HG02943 (cell line): ENCODE results near the gene TOX3.

Experiments used
- ATAC-seq: cut with Tn5 transposase; IDR thresholded peaks from one replicate; pipeline ENCODE4 v1.9.1; 2021; ENCODE audit warnings: mild to moderate bottlenecking, low read depth, moderate library complexity; ENCODE audit not compliant: unreplicated experiment

TOX3 gene

DNA sequence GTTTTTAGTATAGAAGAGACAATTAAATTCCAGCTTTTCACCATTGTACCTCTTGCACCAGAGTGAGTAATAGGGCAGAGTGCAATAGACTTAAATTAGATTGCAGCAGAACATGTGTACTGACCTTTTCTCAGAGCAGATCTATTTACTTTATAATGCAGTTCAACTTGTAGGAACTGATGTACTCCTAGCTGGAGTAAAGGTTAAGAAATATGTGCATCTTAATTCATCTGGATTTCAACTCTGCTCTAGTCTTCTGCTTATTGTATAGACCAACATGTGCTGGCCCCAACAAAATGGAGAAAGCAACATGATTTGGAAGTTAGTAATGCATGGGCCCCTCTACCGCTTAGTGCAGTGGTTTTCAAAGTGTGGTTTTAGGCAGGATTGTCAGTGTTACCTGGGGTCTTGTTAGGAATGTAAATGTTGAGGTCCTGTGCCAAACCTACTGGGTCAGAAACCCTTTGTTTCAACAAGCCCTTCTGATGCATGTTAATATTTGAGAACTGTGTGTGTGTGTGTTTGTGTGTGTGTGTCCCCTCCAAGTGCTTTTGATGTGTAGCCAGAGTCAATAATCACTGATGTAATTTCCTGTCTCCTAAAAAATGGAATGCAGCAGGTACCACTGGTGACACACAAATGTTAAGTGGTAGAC, 138.6 kb downstream of the TOX3 start:
- no peak for ATAC-seq

DNA sequence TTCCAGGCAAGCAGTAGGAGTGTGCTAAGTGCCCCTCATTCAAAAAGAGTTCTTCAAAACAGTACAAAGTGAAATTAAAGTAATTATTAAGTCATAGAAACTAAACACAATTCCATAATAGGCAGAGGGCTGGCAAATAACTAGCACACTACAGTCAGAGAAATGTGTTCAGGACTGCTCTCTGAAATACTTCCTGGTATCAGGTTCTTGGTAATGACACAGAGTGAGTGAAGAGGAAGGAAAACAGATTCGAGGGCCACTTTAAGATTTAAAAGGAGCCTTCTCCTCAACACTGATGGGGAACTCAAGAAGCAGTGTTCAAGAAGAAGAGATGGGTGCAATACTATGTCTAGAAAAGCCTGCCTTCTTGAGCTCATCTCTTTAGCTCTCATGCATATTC, 139.2 kb downstream of the TOX3 start:
- ATAC-seq: no peak

- no peak for ATAC-seq
These were observed 141.5 kb downstream of the TOX3 start for GRCh38 chr16:52405441-52405840.

DNA sequence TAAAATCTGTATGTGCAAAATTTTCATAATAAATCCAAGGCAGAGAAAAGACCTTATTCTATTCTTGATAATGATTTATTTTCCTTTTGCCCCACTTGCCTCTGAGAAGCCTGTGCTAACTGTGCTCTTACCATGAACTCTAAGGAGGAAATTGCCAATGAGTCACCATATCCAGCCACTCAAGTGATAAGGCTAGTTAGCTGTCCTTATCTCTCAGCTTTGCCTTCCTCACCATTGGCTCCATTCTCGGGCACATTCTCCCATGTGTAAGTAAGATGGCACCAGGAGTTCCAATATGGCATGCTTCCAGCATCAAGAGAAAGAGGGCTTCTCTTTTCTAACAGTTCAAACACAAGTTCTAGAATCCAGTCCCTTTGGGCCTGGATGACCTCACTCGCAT, 142.4 kb downstream of the TOX3 start:
- no peak for ATAC-seq

DNA sequence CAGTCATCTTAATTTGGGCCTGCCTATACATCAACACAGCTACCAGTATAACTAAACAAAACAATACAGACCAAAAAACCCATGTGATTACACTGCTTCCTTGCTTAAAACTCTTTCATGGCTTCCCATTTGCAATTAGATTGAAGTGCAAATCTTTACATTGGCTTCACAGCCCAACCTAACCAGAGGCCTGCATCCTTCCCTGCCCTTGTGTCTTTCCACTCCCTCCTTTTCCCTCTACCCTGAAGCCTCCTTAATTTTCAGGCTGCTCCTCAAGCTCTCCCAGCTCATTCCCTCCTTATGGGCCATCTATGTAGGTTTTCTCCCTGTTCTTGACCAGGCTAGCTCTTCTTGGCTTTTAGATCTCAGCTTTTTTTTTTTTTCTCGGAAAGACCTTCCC, 147.8 kb downstream of the TOX3 start:
- no peak for ATAC-seq

- no peak for ATAC-seq
These were observed 148.4 kb downstream of the TOX3 start for GRCh38 chr16:52398491-52398960.

DNA sequence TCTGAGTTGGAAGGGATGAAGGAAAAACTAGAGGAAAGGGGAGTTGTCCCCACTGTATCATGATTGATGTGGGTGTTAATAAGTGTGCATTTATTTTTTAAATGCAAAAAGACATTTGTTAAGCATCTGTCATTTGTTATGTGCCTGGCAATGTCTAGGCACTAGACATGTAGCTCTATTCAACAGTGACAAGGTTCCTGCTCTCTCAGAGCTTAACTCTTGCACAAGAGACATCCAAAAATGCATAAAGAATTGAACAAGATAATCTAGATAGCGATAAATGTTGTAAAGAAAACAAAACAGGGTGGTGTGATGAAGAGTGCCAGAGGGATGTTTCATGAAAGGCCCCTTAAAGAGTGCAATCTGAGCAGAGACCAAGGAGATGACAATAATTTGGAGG, 148.9 kb downstream of the TOX3 start:
- no peak for ATAC-seq

GRCh38 chr16:52393448-52393847, 153.5 kb downstream of the TOX3 start:
- ATAC-seq: no peak

DNA sequence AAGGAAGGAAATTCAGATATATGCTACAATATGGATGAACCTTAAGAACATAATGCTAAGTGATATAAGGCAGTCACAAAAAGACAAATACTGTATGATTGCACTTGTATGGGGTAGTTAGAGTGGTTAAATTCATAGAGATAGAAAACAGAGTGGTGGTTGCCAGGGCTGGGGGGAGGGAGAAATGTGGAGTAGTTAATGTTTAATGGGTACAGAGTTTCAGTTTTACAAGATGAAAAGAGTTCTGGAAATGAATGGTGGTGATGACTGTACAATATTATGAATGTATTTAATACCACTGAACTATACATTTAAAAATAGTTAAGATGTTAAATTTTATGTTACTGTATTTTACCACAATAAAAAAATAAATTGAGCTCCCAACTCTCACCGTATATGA, 157.9 kb downstream of the TOX3 start:
- no peak for ATAC-seq
